Lower leg skin (tissue), 4 donors: Measurements from ENCODE around the gene CABCOCO1. TPM values are rescaled to one million over a fixed set of nuclear protein-coding genes. Genes with fewer than 3 reads are reported as not detected.

ENCODE experiments used
- DNase-seq, 2 donors: peaks; one replicate each; pipeline ENCODE4 v3.0.0-alpha.2; 2019; ENCODE audit warnings: low spot score in 2 of 2
- H3K4me3 ChIP-seq: fragments of 200-600 bp; sonication (generic); 2 replicates; pipeline ENCODE4 v1.5.1; 2017; ENCODE audit warnings: mild to moderate bottlenecking, low read depth; ENCODE audit not compliant: poor library complexity, severe bottlenecking
- POLR2A ChIP-seq, 2 donors: fragments of 450-650 bp; IDR thresholded peaks; one replicate each; pipeline ENCODE4 v1.6.1; 2016 to 2017; ENCODE audit warnings: antibody characterized with exemption in 2 of 2, mild to moderate bottlenecking in 1 of 2, moderate library complexity in 1 of 2
- WGBS, 2 donors: methylation state at CpG; one replicate each; pipeline ENCODE4 v1.1.5; 2018; 5-methylcytosine and 5-hydroxymethylcytosine counted together
- intact Hi-C: fragments of 100-400 bp; cut with DNase I; formaldehyde crosslinking; loops from one replicate; pipeline ENCODE4 v1.15.0; 2023; ENCODE audit warnings: low total_unique reads
- total RNA-seq, 4 donors: library from RNA; depleted of rRNA; stranded (reverse); fragments of >200 nt; gene quantifications; one replicate each; pipeline ENCODE4 v1.1.0, GENCODE V29; 2016
- TF ChIP-seq, protein P1 (sequence below), 3 donors: fragments of 450-650 bp; IDR thresholded peaks; one replicate each; pipeline ENCODE4 v1.5.1; 2016; ENCODE audit warnings: antibody characterized with exemption in 3 of 3, mild to moderate bottlenecking in 3 of 3, moderate library complexity in 2 of 3

The CABCOCO1 gene
- total RNA-seq, 4 donors from 2014 or later = 0.46 TPM; not detected in 3

DNA sequence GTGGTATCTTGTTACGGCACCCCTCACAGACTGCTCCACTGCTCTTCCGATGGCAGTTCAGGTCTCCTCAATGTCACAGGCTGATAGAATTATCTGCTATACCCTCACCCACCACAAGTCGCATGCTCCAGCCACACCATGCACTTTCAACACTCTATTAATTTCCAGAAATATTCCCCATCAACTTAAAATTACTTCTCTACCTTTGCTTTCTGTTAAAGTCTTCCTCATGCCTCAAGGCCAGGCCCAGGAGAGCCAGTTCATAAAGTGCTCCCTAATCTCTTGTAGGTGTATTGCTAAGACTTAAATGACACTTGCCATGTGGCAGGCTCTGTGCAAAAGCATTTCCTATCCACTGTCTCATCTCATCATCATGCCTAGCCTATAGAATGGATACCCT lies 132.8 kb downstream of the CABCOCO1 start:
- TF ChIP-seq POLR2A (IDR thresholded peaks at IDR 0.05) = no peak
- TF ChIP-seq, protein P1, sequence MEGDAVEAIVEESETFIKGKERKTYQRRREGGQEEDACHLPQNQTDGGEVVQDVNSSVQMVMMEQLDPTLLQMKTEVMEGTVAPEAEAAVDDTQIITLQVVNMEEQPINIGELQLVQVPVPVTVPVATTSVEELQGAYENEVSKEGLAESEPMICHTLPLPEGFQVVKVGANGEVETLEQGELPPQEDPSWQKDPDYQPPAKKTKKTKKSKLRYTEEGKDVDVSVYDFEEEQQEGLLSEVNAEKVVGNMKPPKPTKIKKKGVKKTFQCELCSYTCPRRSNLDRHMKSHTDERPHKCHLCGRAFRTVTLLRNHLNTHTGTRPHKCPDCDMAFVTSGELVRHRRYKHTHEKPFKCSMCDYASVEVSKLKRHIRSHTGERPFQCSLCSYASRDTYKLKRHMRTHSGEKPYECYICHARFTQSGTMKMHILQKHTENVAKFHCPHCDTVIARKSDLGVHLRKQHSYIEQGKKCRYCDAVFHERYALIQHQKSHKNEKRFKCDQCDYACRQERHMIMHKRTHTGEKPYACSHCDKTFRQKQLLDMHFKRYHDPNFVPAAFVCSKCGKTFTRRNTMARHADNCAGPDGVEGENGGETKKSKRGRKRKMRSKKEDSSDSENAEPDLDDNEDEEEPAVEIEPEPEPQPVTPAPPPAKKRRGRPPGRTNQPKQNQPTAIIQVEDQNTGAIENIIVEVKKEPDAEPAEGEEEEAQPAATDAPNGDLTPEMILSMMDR (IDR thresholded peaks at IDR 0.05) = no peak
- no peak for DNase-seq
- WGBS, 2 donors = 97% methylated on average over 3 of the region's 3 CpGs
- no peak overlapping the region for H3K4me3 ChIP-seq
- intact Hi-C loops = no loop called here

DNA sequence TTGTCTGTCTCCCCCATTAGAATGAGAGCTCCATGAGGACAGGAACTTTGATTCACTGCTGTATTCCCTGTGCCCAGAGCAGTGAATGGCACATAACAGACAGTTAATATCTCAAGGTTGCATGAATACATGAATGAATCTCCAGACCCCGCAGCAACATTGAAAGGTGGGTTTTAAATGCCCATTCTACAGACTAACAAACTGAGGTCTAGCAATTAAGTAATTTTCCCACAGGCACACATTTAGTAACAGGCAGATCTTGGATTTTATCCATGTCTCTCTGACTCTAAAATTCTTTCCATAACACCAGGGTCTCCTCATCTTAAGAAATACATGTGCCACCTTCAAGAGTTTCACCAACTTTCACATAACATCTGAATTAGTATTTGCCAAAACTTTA lies 134.1 kb downstream of the CABCOCO1 start:
- DNase-seq = no peak
- no peak for TF ChIP-seq POLR2A (IDR thresholded peaks at IDR 0.05)
- TF ChIP-seq, protein P1 (IDR thresholded peaks at IDR 0.05) = no peak
- WGBS, 2 donors = 95 to 96% methylated on average over 1 of the region's 1 CpG
- no peak overlapping the region for H3K4me3 ChIP-seq
- intact Hi-C loops = no loop called here

- no peak for TF ChIP-seq POLR2A (IDR thresholded peaks at IDR 0.05)
- TF ChIP-seq, protein P1 (IDR thresholded peaks at IDR 0.05) = no peak
- H3K4me3 ChIP-seq = no peak overlapping the region
- no peak for DNase-seq
- 81 to 88% methylated on average over 17 of the region's 17 CpGs for WGBS, 2 donors
- intact Hi-C loops = no loop called here
Observed at GRCh38 chr10:61797304-61798153, 134.8 kb downstream of the CABCOCO1 start.

DNA sequence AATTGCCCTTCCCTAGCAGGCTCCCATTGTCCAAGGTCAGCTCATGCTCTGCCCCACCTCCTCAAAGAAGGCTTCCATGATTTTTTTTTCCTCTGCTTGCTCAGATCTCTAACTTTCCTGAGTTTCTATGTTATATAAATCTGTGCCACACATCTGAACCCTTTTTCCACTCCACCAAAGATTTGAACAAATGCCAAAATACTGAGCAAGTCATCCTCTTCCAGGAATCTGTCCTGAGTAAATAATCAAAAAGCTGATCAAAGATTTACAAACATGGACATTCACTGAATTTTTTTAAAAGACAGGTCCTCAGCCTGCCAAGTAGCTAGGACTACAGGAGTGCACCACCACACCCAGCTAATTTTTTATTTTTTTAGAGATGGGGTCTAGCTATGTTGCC lies 136.0 kb downstream of the CABCOCO1 start:
- intact Hi-C loops = no loop called here
- TF ChIP-seq, protein P1 (IDR thresholded peaks at IDR 0.05) = no peak
- no peak for TF ChIP-seq POLR2A (IDR thresholded peaks at IDR 0.05)
- no peak for DNase-seq
- H3K4me3 ChIP-seq = no peak overlapping the region

DNA sequence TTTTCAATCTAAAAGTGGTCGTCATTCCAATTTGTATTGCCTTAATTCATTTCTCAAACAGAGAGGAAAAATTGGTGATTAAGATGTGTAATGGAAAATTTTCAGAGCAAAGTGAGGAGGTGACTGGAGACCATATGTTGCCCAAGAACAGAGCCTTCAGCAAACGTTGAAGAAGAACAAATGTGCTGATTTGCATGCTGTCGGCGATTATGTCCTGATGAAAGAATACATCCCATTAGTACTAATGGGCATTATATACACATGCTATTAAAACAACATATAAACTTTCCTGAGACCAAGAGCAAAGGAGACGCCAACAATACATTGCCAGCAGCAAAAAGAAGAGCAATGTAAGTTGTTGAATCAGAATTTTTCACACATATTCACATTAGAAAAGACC lies 138.8 kb downstream of the CABCOCO1 start:
- H3K4me3 ChIP-seq = no peak overlapping the region
- no peak for DNase-seq
- intact Hi-C loops = no loop called here
- WGBS, 2 donors = 66 to 73% methylated on average over 5 of the region's 5 CpGs
- TF ChIP-seq, protein P1 (IDR thresholded peaks at IDR 0.05) = no peak
- TF ChIP-seq POLR2A (IDR thresholded peaks at IDR 0.05) = no peak

- DNase-seq = no peak
- no peak overlapping the region for H3K4me3 ChIP-seq
- intact Hi-C loops = no loop called here
- 89 to 95% methylated on average over 3 of the region's 3 CpGs for WGBS, 2 donors
- TF ChIP-seq, protein P1 (IDR thresholded peaks at IDR 0.05) = no peak
- TF ChIP-seq POLR2A (IDR thresholded peaks at IDR 0.05) = no peak
Observed at GRCh38 chr10:61803269-61803668, 140.5 kb downstream of the CABCOCO1 start.
